Smooth muscle cell (in vitro differentiated cells): Measurements from ENCODE around the gene GLIPR1L1. TPM values are rescaled to one million over a fixed set of nuclear protein-coding genes. Genes with fewer than 3 reads are reported as not detected.

Experiments used
- DNase-seq: peaks from one replicate; lab custom pipeline; 2025; ENCODE audit not compliant: unreplicated experiment; lab: John Stamatoyannopoulos, UW
- H2AFZ ChIP-seq: fragments of 200-600 bp; sonication (generic); 2 replicates; pipeline ENCODE4 v1.6.0; 2016; ENCODE audit warnings: antibody characterized with exemption, low read depth, mild to moderate bottlenecking
- H3F3A ChIP-seq: fragments of 200-600 bp; sonication (generic); 2 replicates; pipeline ENCODE4 v1.6.0; 2017; ENCODE audit warnings: antibody characterized with exemption, low read depth
- H3K27ac ChIP-seq: fragments of 200-600 bp; sonication (generic); 2 replicates; pipeline ENCODE4 v1.5.1; 2016; ENCODE audit warnings: low read depth, mild to moderate bottlenecking
- H3K27me3 ChIP-seq: fragments of 200-600 bp; sonication (generic); 2 replicates; pipeline ENCODE4 v1.6.1; 2016; ENCODE audit warnings: low read depth, mild to moderate bottlenecking
- H3K36me3 ChIP-seq: fragments of 200-600 bp; sonication (generic); 2 replicates; pipeline ENCODE4 v1.5.1; 2016; ENCODE audit warnings: low read depth
- H3K4me1 ChIP-seq: fragments of 200-600 bp; sonication (generic); 2 replicates; pipeline ENCODE4 v1.5.1; 2016; ENCODE audit warnings: low read depth
- H3K4me2 ChIP-seq: fragments of 200-600 bp; sonication (generic); 2 replicates; pipeline ENCODE4 v1.6.0; 2016; ENCODE audit warnings: mild to moderate bottlenecking
- H3K4me3 ChIP-seq: fragments of 200-600 bp; sonication (generic); 2 replicates; pipeline ENCODE4 v1.5.1; 2016; ENCODE audit warnings: mild to moderate bottlenecking
- H3K79me2 ChIP-seq: fragments of 200-600 bp; sonication (generic); 2 replicates; pipeline ENCODE4 v1.6.0; 2016; ENCODE audit warnings: low read depth, mild to moderate bottlenecking
- H3K9ac ChIP-seq: fragments of 200-600 bp; sonication (generic); 2 replicates; pipeline ENCODE4 v1.6.0; 2016; ENCODE audit warnings: low read depth
- H3K9me3 ChIP-seq: fragments of 200-600 bp; sonication (generic); replicated peaks from 2 replicates; pipeline ENCODE4 v1.5.1; 2016; ENCODE audit warnings: low read depth
- H4K20me1 ChIP-seq: fragments of 200-600 bp; sonication (generic); 2 replicates; pipeline ENCODE4 v1.6.0; 2016; ENCODE audit warnings: low read depth
- CTCF ChIP-seq: fragments of 200-600 bp; sonication (generic); IDR thresholded peaks from 2 replicates; pipeline ENCODE4 v1.5.1; 2017; ENCODE audit warnings: borderline replicate concordance, mild to moderate bottlenecking, antibody characterized with exemption; ENCODE audit not compliant: insufficient read depth, poor library complexity, severe bottlenecking
- WGBS: methylation state at CpG from one replicate; pipeline ENCODE4 v1.1.7; 2016; ENCODE audit warnings: low lambda C conversion rate; 5-methylcytosine and 5-hydroxymethylcytosine counted together
- polyA plus RNA-seq: library from polyadenylated mRNA; unstranded; fragments of >200 nt; fragmentation: Nextera tagmentation; extraction: Ambion mirVana; gene quantifications from 2 replicates; pipeline ENCODE4 v1.2.1, GENCODE V29; 2016
- total RNA-seq: library from RNA; depleted of rRNA; stranded (reverse); fragments of >200 nt; gene quantifications from 2 replicates; pipeline ENCODE4 v1.2.3, GENCODE V29; 2014

GLIPR1L1 gene, protein sequence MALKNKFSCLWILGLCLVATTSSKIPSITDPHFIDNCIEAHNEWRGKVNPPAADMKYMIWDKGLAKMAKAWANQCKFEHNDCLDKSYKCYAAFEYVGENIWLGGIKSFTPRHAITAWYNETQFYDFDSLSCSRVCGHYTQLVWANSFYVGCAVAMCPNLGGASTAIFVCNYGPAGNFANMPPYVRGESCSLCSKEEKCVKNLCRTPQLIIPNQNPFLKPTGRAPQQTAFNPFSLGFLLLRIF
- total RNA-seq (not detected in 2 replicates), polyA plus RNA-seq (0.70 TPM in 1 of 2 replicates, not detected in the other)

DNA sequence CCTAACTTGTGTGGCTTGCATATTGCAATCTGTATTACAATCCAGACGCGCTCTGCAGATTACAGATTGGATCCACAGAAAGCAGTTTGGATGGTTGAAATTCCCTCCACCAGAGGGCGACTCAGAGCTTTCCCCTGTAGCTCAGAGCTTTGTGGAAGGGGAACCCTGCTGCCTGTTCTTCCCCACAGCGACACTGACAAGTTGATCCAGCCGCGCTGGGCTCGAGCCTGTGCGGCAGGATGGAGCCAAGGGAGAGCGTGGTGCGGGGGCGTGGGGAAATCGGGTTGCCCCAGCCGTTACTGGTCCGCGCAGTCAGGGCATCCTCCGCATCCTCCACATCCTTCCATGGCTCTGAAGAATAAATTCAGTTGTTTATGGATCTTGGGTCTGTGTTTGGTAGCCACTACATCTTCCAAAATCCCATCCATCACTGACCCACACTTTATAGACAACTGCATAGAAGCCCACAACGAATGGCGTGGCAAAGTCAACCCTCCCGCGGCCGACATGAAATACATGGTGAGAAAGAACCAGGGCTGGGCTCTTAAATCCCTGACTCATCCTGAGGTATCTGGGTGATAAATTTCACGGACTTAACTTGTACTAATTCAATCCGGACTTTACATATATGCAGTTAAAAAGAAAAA lies at the start of gene GLIPR1L1:
Gene GLIPR1L1, plus strand, starts transcription at position 287 of the 647 bp plus-strand sequence. Its CDS starts 59 bp downstream, at position 346.
- Histone ChIP-seq H3K9ac (peak within 1 kb of the TSS; percentile 46), H3K27ac (peak within 1 kb of the TSS; percentile 45), H3K4me1 (peaks cover 3% of the 10 kb centered on the region), H4K20me1 (no peaks in the 10 kb centered on the region), H3K4me2 (peak within 1 kb of the TSS; percentile 82), H2AFZ (no peak within 1 kb of the TSS), H3K9me3 (no peaks in the 10 kb centered on the region), H3K79me2 (no peaks in the 10 kb centered on the region), H3K4me3 (peak within 1 kb of the TSS; percentile 46), H3F3A (no peaks in the 10 kb centered on the region), H3K27me3 (no peaks in the 10 kb centered on the region), H3K36me3 (no peaks in the 10 kb centered on the region)
- peak; percentile 95 for TF ChIP-seq CTCF
- DNase-seq: peak; percentile 54
- 3% methylated on average over 23 of the region's 23 CpGs for WGBS

DNA sequence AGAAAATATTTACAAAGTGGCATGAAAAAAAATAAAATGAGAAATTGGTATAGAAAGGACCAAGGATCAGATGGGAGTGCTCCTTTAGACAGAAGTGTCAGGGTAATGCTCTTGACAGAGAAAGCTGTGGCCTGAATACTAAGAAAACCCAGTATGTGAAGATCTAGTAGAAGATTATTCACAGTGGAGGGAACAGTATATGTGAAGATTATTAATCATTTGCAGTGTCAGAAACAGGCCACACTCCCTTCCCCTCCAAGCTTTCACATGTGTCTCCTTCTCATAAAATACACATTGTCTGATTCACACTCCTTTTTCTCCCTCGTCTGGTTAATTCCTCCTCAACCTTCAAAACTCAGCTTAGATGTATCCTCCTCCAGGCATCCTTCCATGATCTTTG lies 45.6 kb upstream of the GLIPR1L1 start:
- H3K9ac ChIP-seq: no peak overlapping the region
- no peak for DNase-seq
- H3K4me2 ChIP-seq: no peak overlapping the region
- H3K27ac ChIP-seq: no peak overlapping the region
- TF ChIP-seq CTCF: no peak
- no peaks in the 10 kb centered on the region for H3F3A ChIP-seq
- 21% methylated on average over 1 of the region's 1 CpG for WGBS
- no peaks in the 10 kb centered on the region for H3K36me3 ChIP-seq
- H2AFZ ChIP-seq: no peak overlapping the region
- H3K4me1 ChIP-seq: no peaks in the 10 kb centered on the region
- H4K20me1 ChIP-seq: no peaks in the 10 kb centered on the region
- H3K4me3 ChIP-seq: no peak overlapping the region
- H3K27me3 ChIP-seq: no peaks in the 10 kb centered on the region
- no peaks in the 10 kb centered on the region for H3K79me2 ChIP-seq
- no peaks in the 10 kb centered on the region for H3K9me3 ChIP-seq

DNA sequence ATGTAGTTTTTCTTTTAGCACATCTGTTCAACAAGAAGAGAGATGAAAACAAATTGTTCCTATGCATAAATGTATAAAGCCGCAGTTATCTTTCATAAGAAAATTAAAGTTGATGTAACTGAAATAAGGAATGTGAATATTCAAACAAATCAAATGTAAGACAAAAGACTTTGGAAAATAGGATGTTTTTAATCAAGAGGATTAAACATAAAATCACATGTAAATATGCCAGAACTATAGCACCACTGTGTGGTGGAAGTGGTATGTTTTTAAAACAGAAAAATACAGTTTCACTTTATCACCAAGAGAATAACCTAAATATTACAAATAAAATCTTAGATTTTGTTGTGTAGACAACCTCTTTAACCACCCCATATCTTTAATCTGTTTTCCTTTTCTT lies 44.7 kb upstream of the GLIPR1L1 start:
- 93% methylated on average over 1 of the region's 1 CpG for WGBS
- H3K36me3 ChIP-seq: no peaks in the 10 kb centered on the region
- no peak overlapping the region for H2AFZ ChIP-seq
- no peak overlapping the region for H3K9ac ChIP-seq
- DNase-seq: no peak
- no peak overlapping the region for H3K27ac ChIP-seq
- no peaks in the 10 kb centered on the region for H3K4me1 ChIP-seq
- H3K27me3 ChIP-seq: no peaks in the 10 kb centered on the region
- H3K4me2 ChIP-seq: no peak overlapping the region
- no peaks in the 10 kb centered on the region for H3K9me3 ChIP-seq
- H3F3A ChIP-seq: no peaks in the 10 kb centered on the region
- H4K20me1 ChIP-seq: no peaks in the 10 kb centered on the region
- TF ChIP-seq CTCF: peak; percentile 47
- H3K79me2 ChIP-seq: no peaks in the 10 kb centered on the region
- H3K4me3 ChIP-seq: no peak overlapping the region

GRCh38 chr12:75291014-75291413 lies 43.5 kb upstream of the GLIPR1L1 start:
- H3K27ac ChIP-seq: no peak overlapping the region
- H3K4me1 ChIP-seq: no peaks in the 10 kb centered on the region
- H3F3A ChIP-seq: no peaks in the 10 kb centered on the region
- no peaks in the 10 kb centered on the region for H3K9me3 ChIP-seq
- no peaks in the 10 kb centered on the region for H4K20me1 ChIP-seq
- 93% methylated on average over 1 of the region's 1 CpG for WGBS
- no peak overlapping the region for H3K4me2 ChIP-seq
- H2AFZ ChIP-seq: no peak overlapping the region
- H3K36me3 ChIP-seq: no peaks in the 10 kb centered on the region
- no peak for TF ChIP-seq CTCF
- no peak overlapping the region for H3K9ac ChIP-seq
- DNase-seq: no peak
- H3K4me3 ChIP-seq: no peak overlapping the region
- H3K79me2 ChIP-seq: no peaks in the 10 kb centered on the region
- H3K27me3 ChIP-seq: no peaks in the 10 kb centered on the region
